Brain microvascular endothelial cell (primary cell): Measurements from ENCODE around the gene LSG1.

ENCODE experiments used
- DNase-seq: peaks from one replicate; pipeline ENCODE4 v3.0.0-alpha.2; 2020
- H3K27ac ChIP-seq: fragments of 250-450 bp; sonication (Bioruptor Pico); 2 replicates; pipeline ENCODE4 v1.5.1; 2020; ENCODE audit warnings: mild to moderate bottlenecking, moderate library complexity
- H3K27me3 ChIP-seq: fragments of 250-450 bp; sonication (Bioruptor Pico); replicated peaks from 2 replicates; pipeline ENCODE4 v1.5.1; 2020; ENCODE audit warnings: mild to moderate bottlenecking
- H3K36me3 ChIP-seq: fragments of 250-450 bp; sonication (Bioruptor Pico); replicated peaks from 2 replicates; pipeline ENCODE4 v1.5.1; 2020; ENCODE audit warnings: mild to moderate bottlenecking
- H3K4me3 ChIP-seq: 2 replicates; pipeline ENCODE4 v1.5.1; 2011; ENCODE audit warnings: low read depth, mild to moderate bottlenecking, control low read depth, low read length, moderate library complexity
- in situ Hi-C: cut with HindIII; loops from 2 replicates; pipeline ENCODE4 v1.10.0; 2017; ENCODE audit warnings: low sequenced_read_pairs, low pct_ligation_motif_present
- TF ChIP-seq, protein P1 (sequence below): IDR thresholded peaks from 2 replicates; pipeline ENCODE4 v1.5.1; 2011; ENCODE audit warnings: low read depth, mild to moderate bottlenecking, moderate library complexity, low read length, control low read depth, inconsistent platforms; ENCODE audit errors: missing control alignments

The LSG1 gene

GRCh38 chr3:194592798-194593752, 78.9 kb downstream of the LSG1 start:
- peaks cover 16% of the 10 kb centered on the region for H3K36me3 ChIP-seq
- in situ Hi-C loops, result loop anchor here (25.0 kb wide), 1 partner anchor 106 kb away; the partner anchor contains the start of gene ATP13A3
- H3K27ac ChIP-seq, result peak overlapping the region; percentile 97
- H3K4me3 ChIP-seq, result no peak overlapping the region
- TF ChIP-seq, protein P1, sequence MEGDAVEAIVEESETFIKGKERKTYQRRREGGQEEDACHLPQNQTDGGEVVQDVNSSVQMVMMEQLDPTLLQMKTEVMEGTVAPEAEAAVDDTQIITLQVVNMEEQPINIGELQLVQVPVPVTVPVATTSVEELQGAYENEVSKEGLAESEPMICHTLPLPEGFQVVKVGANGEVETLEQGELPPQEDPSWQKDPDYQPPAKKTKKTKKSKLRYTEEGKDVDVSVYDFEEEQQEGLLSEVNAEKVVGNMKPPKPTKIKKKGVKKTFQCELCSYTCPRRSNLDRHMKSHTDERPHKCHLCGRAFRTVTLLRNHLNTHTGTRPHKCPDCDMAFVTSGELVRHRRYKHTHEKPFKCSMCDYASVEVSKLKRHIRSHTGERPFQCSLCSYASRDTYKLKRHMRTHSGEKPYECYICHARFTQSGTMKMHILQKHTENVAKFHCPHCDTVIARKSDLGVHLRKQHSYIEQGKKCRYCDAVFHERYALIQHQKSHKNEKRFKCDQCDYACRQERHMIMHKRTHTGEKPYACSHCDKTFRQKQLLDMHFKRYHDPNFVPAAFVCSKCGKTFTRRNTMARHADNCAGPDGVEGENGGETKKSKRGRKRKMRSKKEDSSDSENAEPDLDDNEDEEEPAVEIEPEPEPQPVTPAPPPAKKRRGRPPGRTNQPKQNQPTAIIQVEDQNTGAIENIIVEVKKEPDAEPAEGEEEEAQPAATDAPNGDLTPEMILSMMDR, result no peak
- peak; percentile 99 for DNase-seq
- H3K27me3 ChIP-seq, result no peaks in the 10 kb centered on the region
